HG03457 (cell line): Measurements from ENCODE around the gene MYMX.

Experiments
- ATAC-seq: cut with Tn5 transposase; IDR thresholded peaks from one replicate; pipeline ENCODE4 v1.9.1; 2021; ENCODE audit warnings: moderate number of reproducible peaks; ENCODE audit not compliant: unreplicated experiment

Gene MYMX

DNA sequence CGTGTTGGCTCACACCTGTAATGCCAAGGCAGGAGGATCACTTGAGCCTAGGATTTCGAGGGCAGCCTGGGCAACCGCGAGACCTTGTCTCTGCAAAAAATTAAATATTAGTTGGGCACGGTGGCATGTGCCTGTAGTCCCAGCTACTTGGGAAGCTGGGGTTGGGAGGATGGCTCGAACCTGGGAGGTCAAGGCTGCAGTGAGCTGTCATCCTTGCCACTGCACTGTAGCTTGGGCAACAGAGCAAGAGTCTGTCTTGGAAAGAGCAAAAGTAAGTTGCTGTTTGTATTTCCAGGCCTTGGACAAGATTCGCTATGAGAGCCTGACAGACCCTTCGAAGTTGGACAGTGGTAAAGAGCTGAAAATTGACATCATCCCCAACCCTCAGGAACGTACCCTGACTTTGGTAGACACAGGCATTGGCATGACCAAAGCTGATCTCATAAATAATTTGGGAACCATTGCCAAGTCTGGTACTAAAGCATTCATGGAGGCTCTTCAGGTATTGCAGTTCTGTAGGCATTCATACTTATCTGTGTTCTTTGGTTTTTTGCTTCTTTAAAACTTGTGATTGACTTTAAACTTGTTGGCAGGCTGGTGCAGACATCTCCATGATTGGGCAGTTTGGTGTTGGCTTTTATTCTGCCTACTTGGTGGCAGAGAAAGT is 32.5 kb downstream of the MYMX start:
- no peak for ATAC-seq

- ATAC-seq: no peak
Observed at GRCh38 chr6:44250067-44250717, 33.5 kb downstream of the MYMX start.

GRCh38 chr6:44250718-44251123 is 34.0 kb downstream of the MYMX start:
- ATAC-seq: no peak

DNA sequence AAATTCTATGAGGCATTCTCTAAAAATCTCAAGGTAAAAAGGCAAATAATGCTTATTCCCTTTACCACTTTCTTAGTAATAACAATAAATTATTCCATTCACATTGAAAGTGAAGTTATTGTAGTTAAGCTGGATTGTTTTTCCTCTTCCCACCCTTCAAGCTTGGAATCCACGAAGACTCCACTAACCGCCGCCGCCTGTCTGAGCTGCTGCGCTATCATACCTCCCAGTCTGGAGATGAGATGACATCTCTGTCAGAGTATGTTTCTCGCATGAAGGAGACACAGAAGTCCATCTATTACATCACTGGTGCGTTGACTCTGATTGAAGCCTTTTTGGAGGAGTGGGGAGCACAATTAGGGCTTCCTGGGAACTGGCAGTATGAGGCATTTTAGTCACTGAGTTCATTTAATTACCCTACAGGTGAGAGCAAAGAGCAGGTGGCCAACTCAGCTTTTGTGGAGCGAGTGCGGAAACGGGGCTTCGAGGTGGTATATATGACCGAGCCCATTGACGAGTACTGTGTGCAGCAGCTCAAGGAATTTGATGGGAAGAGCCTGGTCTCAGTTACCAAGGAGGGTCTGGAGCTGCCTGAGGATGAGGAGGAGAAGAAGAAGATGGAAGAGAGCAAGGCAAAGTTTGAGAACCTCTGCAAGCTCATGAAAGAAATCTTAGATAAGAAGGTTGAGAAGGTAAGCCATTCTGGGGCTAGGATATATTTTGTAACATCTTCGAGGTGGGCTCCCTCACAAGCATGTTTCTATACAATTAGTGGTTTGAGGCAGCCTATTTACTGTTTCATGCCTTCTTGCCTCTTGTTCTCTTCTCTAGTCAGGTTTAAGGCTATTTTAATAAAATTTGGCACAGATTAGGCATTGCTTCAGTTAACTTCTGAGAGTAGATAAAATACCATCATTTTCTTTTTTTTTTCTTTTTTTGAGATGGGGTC is 35.1 kb downstream of the MYMX start:
- ATAC-seq: no peak

DNA sequence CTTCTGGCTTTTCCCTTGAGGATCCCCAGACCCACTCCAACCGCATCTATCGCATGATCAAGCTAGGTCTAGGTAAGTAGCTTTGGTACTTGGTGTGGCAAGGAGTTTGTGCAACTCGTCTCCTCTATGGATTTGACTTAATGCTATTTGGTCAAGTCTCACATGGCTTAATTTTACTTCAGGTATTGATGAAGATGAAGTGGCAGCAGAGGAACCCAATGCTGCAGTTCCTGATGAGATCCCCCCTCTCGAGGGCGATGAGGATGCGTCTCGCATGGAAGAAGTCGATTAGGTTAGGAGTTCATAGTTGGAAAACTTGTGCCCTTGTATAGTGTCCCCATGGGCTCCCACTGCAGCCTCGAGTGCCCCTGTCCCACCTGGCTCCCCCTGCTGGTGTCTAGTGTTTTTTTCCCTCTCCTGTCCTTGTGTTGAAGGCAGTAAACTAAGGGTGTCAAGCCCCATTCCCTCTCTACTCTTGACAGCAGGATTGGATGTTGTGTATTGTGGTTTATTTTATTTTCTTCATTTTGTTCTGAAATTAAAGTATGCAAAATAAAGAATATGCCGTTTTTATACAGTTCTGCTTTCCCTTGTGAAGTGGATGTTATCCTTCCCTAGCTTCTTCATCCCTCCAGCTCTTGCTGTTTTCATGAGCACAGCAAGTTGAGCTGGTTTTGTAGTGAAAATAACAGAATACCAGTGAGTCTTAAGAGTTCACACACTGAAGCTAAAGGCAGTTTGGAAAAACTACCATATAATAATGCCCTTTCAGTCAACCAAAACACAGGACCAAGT is 36.8 kb downstream of the MYMX start:
- ATAC-seq: no peak

DNA sequence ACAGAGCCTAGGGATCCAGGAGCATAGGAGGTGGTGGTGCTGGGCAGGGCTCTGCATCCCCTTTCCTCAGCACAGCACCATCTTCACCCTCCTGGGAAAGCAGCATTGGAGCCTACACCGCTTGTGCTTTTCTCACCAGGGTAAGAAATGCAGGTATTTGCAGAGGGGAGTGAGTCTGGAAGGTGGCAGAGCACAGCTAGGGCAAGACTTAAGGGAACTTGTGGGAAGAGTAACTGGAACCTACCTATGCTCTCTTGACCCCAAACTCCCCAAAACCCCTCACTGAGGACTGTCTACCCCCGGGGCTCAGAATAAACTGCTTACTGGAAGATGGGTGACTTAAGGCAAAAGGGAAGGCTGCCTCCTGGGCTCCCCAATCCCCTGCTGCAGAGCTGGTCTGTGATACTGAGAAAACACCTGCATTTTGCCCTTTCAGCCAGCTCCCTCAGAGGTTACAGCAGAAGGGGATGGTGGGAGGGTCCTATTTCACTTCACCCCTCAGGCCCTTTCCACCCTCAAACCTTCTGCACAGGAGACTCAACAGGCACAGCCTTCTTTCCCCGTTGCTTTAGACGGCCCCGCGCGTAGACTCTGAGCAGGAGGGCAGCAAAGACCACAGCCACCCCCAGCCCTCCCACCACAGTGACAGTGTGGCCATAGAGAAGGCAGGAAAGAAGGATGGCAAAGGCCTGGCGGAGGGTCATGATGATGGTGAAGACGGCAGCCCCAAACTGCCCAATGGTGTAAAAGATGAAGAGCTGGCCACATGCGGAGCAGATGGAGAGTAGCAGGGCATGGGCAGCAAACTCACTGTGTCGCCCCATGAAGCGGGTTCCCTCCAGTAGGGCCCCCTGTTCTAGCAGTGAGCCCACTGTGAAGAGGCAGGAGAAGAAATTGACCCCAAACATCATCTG is 37.7 kb downstream of the MYMX start:
- no peak for ATAC-seq

- no peak for ATAC-seq
Observed at GRCh38 chr6:44255105-44255808, 38.5 kb downstream of the MYMX start.

DNA sequence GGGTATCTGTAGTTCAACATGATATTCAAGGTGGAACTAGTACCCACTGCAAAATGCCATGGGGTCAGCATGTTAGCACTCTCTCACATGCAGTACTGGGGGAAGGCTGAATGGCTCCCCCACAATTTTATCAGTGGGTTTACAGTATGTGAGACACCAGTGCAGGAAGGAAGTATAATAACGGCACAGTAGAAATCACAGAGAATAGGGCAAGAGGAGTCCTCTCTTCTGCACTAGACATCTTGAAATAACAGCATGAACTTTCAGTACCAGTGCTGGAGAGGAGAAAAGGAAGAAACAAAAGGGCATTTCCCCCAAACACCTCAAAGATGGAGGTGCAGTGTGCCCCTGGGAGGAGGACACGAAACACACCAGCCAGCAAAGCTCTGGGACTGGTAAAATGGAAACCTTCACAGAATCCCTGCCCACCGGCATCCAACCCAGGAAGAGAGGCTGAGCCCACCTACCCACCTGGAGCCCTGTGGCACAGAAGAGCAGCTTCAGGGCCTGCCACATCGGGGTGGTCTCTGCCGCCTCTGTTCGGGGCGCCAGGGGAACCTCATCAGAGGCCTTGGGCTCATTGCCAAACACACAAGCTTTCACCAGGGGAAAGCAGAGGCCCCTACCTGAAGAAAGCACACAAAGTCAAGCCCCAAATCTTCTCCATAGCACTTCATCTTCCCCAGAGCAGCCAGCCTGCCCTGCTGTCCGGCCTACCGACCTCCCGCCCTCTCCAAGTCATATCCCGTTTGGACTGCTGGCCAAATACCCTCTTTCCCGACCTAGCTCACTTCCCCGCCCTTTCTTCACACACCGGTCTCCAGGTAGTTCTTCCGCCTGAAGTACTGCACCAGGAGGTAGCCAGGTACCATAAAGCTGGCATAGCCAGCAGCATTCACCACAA is 39.4 kb downstream of the MYMX start:
- ATAC-seq: no peak

DNA sequence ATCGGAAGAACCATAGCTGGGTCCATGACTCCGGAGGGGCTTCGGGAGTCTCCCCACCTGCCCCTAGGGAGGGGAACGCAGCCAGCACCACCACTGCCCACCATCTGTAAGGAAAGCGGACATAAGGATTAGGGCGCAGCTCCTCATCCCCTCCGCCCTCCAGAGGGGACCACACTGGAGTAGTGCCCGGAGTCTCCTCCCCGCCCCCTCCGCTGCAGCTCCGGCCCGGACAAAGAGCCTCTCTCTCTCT is 40.0 kb downstream of the MYMX start:
- ATAC-seq: no peak

DNA sequence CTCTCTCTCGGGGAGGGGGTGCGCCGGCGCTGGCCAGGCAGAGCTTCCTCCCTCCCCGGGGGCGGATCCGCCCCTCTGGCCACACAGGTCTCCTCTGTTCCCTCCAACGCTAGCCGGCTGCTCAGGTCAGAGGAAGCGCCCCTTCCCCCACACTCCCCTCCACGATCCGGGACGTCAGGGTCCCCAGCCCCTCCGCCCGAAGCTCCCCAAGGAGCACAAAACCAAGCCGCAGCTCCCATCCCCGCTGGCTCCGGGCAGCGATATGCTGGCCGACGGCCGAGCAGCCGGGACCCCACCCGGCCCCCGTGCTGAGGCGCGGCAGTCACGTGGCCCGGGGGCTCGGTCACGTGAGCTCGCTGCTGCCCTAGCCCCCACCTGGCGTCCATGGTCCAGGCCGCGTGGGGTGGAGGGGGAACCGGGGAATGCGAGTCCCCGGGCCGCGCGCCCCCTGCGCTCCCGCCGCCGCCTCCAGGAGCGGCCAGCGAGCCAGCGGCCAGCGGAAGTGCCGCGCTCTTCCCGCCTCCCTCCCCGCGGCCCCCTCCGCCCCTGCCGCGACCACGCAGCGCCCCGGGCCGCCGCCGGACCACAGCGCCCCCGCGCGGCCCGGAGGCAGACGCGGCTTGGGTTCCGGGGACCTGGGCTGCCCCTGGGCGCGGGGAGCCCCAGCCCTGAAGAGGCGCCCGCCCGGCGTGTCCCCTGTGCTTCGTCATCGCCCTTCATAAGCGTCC is 40.5 kb downstream of the MYMX start, which contains the start of gene SLC35B2:
TSS of gene SLC35B2 (minus strand) at position 504 of the 728 bp plus-strand sequence. CDS start at position 386, 118 bp downstream.
- ATAC-seq: peak; percentile 31

GRCh38 chr6:44257753-44258324 is 41.1 kb downstream of the MYMX start:
- peak; percentile 2 for ATAC-seq

DNA sequence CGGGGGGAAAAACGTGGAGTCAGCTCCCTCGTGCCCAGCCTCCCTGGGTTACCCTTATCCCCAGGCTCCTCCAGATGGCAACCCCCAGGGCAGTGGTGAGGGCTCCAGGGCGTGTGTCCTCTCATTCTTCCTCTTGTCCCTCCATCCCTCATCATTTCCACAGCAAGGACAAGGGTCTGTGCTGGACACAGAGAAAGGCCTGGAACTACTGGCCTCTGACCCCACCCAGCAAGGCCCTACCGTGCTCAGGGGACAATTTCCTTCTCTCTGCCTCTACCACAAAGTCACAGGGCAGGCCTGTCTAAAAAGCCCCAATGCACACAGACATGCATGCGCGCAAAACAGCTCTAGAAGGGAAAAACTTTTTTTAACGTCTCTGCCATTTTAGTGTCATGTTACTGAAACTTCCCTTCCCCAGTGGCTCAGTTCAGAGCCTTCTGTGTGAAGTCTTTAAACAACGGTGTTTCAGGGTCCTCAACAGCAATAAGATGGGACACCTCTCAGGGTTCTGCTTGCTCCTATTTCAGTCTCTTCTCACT is 41.7 kb downstream of the MYMX start:
- no peak for ATAC-seq

GRCh38 chr6:44258921-44259320 is 42.2 kb downstream of the MYMX start:
- no peak for ATAC-seq

- ATAC-seq: no peak
Observed at GRCh38 chr6:44260011-44260410, 43.3 kb downstream of the MYMX start.

DNA sequence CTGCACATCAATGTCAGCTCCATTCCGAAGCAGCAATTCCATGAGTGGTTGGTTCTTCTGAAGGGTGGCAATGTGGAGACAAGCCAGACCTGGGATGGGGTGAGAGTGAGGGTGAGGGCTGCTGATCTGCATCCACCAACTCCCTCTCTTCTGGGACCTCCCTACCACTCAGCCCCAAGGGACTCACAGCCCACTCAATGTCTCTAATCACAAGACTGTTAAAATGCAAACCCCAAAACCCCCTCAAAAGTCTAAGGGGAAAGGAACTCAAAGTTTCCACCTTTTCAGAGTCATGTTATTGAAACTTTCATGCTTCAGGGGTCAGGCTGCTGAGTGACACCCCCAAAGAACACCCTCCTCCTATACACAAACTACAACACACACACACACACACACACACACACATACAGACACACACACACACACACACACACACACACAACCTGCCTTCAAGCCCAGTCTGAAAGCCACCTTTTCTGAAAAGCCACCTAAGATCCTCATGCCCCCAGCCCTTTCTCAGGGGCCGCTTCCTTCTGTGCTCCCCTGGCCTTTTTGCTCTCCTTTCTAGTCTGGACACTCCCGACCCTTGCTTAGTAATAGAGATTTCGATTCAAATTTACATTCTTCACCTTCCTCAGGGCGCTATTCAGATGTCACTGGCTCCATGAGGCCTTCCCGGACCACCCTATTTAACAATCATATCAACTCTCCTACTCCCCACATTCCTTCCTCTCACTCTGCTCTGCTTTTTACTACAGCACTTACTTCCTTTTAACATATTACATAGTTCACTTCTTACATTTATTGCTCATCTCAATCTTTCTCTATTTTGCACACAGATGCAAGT is 43.9 kb downstream of the MYMX start:
- no peak for ATAC-seq

GRCh38 chr6:44261581-44261980 is 44.9 kb downstream of the MYMX start:
- no peak for ATAC-seq
